K562 (cell line): Measurements from ENCODE around the gene SERPINA10.

Experiments
- CBX1 ChIP-seq: sonication (generic); IDR thresholded peaks from 2 replicates; pipeline ENCODE4 v1.6.1; 2016; ENCODE audit warnings: antibody characterized with exemption, low read depth, mild to moderate bottlenecking
- ETV5 ChIP-seq: sonication (generic); formaldehyde crosslinking; IDR thresholded peaks from 2 replicates; pipeline ENCODE4 v1.4.0; 2020; ENCODE audit warnings: low read depth, mild to moderate bottlenecking, missing genetic modification reagents
- HMGN3 ChIP-seq: IDR thresholded peaks from 2 replicates; pipeline ENCODE4 v1.6.1; 2011; ENCODE audit warnings: borderline replicate concordance, low read depth, mild to moderate bottlenecking, mixed read lengths, low read length; ENCODE audit not compliant: insufficient read length; ENCODE audit errors: extremely low read depth
- IRF2 ChIP-seq: sonication (generic); formaldehyde crosslinking; IDR thresholded peaks from 2 replicates; pipeline ENCODE4 v1.8.1; 2022; ENCODE audit warnings: mild to moderate bottlenecking, missing genetic modification reagents
- PHF8 ChIP-seq: fragments of 200-600 bp; sonication (generic); IDR thresholded peaks from 2 replicates; pipeline ENCODE4 v1.6.1; 2012; ENCODE audit warnings: mixed run types, mild to moderate bottlenecking, inconsistent platforms, low read length, moderate library complexity, borderline replicate concordance
- POLR2A ChIP-seq: fragments of 450-650 bp; conservative IDR thresholded peaks from 2 replicates; pipeline ENCODE4 v1.6.1; 2016
- RAD21 ChIP-seq, 2 experiments: fragments of 250-450 bp in 1 of 2; fragments of 450-650 bp in 1 of 2; sonication (Bioruptor Pico) in 1 of 2; formaldehyde crosslinking in 1 of 2; IDR thresholded peaks in 1 of 2; conservative IDR thresholded peaks in 1 of 2; 2 replicates each; pipeline versions ENCODE4 v1.4.0 to v1.8.0; 2020 to 2022; ENCODE audit warnings: mild to moderate bottlenecking in 2 of 2, moderate library complexity in 1 of 2
- TGIF2 ChIP-seq: sonication (generic); formaldehyde crosslinking; IDR thresholded peaks from 2 replicates; pipeline ENCODE4 v1.8.1; 2022; ENCODE audit warnings: mild to moderate bottlenecking, missing genetic modification reagents, moderate library complexity
- TF ChIP-seq, protein P1 (sequence below), 2 experiments: IDR thresholded peaks; 2 replicates each; pipeline ENCODE4 v1.6.1; 2012; ENCODE audit warnings: improper control_type of control experiment in 2 of 2, low read depth in 2 of 2, low read length in 2 of 2, borderline replicate concordance in 1 of 2
- TF ChIP-seq, protein P2 (sequence below), 3 experiments: IDR thresholded peaks in 2 of 3; conservative IDR thresholded peaks in 1 of 3; 2 replicates each; pipeline ENCODE4 v1.5.1; 2011 to 2012; ENCODE audit warnings: low read length in 3 of 3, mild to moderate bottlenecking in 3 of 3, control low read depth in 2 of 3, improper control_type of control experiment in 1 of 3, inconsistent platforms in 1 of 3, low read depth in 1 of 3, mixed read lengths in 1 of 3, moderate library complexity in 1 of 3; ENCODE audit not compliant: insufficient read depth in 2 of 3
- TF ChIP-seq, protein P3 (sequence below): sonication (generic); formaldehyde crosslinking; IDR thresholded peaks from 2 replicates; pipeline ENCODE4 v1.8.1; 2023; ENCODE audit warnings: mild to moderate bottlenecking, missing genetic modification reagents
- TF ChIP-seq, protein P4 (sequence below): sonication (generic); formaldehyde crosslinking; IDR thresholded peaks from 2 replicates; pipeline ENCODE4 v1.8.0; 2022; ENCODE audit warnings: mild to moderate bottlenecking, missing genetic modification reagents
- TF ChIP-seq, protein P5 (sequence below), 2 experiments: fragments of 450-650 bp; formaldehyde crosslinking in 1 of 2; IDR thresholded peaks; 2 replicates each; pipeline versions ENCODE4 v1.4.0 to v1.6.1; 2014 to 2020; ENCODE audit warnings: mild to moderate bottlenecking in 2 of 2, borderline replicate concordance in 1 of 2, low read depth in 1 of 2

DNA sequence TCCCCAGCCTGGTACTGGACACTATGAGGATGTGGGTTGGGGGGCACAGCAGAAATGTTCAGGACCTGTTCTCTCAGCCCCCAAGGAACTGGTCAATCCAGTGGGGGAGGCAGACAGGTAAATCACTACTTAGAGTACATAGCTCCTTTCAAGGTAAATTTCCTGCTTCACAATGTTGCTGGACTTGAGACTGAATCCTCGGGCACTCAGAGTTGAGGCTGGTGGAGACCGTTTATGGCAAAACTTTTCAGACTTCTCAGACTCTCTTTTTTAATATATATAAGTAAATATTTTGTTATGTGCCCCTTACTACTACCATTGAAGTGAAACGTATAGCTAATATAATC is 483 bp upstream of the SERPINA10 start:
- TF ChIP-seq, protein P1, sequence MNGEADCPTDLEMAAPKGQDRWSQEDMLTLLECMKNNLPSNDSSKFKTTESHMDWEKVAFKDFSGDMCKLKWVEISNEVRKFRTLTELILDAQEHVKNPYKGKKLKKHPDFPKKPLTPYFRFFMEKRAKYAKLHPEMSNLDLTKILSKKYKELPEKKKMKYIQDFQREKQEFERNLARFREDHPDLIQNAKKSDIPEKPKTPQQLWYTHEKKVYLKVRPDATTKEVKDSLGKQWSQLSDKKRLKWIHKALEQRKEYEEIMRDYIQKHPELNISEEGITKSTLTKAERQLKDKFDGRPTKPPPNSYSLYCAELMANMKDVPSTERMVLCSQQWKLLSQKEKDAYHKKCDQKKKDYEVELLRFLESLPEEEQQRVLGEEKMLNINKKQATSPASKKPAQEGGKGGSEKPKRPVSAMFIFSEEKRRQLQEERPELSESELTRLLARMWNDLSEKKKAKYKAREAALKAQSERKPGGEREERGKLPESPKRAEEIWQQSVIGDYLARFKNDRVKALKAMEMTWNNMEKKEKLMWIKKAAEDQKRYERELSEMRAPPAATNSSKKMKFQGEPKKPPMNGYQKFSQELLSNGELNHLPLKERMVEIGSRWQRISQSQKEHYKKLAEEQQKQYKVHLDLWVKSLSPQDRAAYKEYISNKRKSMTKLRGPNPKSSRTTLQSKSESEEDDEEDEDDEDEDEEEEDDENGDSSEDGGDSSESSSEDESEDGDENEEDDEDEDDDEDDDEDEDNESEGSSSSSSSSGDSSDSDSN (IDR thresholded peaks at IDR 0.05; ENCODE audit: borderline replicate concordance in 1 of 2, low read depth in 2 of 2, low read length in 2 of 2) = no peak
- TF ChIP-seq, protein P2, sequence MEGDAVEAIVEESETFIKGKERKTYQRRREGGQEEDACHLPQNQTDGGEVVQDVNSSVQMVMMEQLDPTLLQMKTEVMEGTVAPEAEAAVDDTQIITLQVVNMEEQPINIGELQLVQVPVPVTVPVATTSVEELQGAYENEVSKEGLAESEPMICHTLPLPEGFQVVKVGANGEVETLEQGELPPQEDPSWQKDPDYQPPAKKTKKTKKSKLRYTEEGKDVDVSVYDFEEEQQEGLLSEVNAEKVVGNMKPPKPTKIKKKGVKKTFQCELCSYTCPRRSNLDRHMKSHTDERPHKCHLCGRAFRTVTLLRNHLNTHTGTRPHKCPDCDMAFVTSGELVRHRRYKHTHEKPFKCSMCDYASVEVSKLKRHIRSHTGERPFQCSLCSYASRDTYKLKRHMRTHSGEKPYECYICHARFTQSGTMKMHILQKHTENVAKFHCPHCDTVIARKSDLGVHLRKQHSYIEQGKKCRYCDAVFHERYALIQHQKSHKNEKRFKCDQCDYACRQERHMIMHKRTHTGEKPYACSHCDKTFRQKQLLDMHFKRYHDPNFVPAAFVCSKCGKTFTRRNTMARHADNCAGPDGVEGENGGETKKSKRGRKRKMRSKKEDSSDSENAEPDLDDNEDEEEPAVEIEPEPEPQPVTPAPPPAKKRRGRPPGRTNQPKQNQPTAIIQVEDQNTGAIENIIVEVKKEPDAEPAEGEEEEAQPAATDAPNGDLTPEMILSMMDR (IDR thresholded peaks at IDR 0.05 in 2 of 3, conservative IDR thresholded peaks at IDR 0.05 in 1 of 3; ENCODE audit: insufficient read depth in 2 of 3, low read depth in 1 of 3, low read length in 3 of 3) = no peak
- TF ChIP-seq HMGN3 = no peak
- no peak for TF ChIP-seq ETV5 (CRISPR knock-in tag)
- TF ChIP-seq TGIF2 (CRISPR knock-in tag) = no peak
- TF ChIP-seq, protein P3, sequence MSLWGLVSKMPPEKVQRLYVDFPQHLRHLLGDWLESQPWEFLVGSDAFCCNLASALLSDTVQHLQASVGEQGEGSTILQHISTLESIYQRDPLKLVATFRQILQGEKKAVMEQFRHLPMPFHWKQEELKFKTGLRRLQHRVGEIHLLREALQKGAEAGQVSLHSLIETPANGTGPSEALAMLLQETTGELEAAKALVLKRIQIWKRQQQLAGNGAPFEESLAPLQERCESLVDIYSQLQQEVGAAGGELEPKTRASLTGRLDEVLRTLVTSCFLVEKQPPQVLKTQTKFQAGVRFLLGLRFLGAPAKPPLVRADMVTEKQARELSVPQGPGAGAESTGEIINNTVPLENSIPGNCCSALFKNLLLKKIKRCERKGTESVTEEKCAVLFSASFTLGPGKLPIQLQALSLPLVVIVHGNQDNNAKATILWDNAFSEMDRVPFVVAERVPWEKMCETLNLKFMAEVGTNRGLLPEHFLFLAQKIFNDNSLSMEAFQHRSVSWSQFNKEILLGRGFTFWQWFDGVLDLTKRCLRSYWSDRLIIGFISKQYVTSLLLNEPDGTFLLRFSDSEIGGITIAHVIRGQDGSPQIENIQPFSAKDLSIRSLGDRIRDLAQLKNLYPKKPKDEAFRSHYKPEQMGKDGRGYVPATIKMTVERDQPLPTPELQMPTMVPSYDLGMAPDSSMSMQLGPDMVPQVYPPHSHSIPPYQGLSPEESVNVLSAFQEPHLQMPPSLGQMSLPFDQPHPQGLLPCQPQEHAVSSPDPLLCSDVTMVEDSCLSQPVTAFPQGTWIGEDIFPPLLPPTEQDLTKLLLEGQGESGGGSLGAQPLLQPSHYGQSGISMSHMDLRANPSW (CRISPR knock-in tag) = no peak
- TF ChIP-seq CBX1 = no peak
- no peak for TF ChIP-seq PHF8
- no peak for TF ChIP-seq RAD21 (CRISPR knock-in tag; conservative IDR thresholded peaks at IDR 0.05 in 1 of 2, IDR thresholded peaks at IDR 0.05 in 1 of 2)
- no peak for TF ChIP-seq IRF2 (CRISPR knock-in tag)
- TF ChIP-seq, protein P4, sequence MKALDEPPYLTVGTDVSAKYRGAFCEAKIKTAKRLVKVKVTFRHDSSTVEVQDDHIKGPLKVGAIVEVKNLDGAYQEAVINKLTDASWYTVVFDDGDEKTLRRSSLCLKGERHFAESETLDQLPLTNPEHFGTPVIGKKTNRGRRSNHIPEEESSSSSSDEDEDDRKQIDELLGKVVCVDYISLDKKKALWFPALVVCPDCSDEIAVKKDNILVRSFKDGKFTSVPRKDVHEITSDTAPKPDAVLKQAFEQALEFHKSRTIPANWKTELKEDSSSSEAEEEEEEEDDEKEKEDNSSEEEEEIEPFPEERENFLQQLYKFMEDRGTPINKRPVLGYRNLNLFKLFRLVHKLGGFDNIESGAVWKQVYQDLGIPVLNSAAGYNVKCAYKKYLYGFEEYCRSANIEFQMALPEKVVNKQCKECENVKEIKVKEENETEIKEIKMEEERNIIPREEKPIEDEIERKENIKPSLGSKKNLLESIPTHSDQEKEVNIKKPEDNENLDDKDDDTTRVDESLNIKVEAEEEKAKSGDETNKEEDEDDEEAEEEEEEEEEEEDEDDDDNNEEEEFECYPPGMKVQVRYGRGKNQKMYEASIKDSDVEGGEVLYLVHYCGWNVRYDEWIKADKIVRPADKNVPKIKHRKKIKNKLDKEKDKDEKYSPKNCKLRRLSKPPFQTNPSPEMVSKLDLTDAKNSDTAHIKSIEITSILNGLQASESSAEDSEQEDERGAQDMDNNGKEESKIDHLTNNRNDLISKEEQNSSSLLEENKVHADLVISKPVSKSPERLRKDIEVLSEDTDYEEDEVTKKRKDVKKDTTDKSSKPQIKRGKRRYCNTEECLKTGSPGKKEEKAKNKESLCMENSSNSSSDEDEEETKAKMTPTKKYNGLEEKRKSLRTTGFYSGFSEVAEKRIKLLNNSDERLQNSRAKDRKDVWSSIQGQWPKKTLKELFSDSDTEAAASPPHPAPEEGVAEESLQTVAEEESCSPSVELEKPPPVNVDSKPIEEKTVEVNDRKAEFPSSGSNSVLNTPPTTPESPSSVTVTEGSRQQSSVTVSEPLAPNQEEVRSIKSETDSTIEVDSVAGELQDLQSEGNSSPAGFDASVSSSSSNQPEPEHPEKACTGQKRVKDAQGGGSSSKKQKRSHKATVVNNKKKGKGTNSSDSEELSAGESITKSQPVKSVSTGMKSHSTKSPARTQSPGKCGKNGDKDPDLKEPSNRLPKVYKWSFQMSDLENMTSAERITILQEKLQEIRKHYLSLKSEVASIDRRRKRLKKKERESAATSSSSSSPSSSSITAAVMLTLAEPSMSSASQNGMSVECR (CRISPR knock-in tag) = no peak
- TF ChIP-seq, protein P5, sequence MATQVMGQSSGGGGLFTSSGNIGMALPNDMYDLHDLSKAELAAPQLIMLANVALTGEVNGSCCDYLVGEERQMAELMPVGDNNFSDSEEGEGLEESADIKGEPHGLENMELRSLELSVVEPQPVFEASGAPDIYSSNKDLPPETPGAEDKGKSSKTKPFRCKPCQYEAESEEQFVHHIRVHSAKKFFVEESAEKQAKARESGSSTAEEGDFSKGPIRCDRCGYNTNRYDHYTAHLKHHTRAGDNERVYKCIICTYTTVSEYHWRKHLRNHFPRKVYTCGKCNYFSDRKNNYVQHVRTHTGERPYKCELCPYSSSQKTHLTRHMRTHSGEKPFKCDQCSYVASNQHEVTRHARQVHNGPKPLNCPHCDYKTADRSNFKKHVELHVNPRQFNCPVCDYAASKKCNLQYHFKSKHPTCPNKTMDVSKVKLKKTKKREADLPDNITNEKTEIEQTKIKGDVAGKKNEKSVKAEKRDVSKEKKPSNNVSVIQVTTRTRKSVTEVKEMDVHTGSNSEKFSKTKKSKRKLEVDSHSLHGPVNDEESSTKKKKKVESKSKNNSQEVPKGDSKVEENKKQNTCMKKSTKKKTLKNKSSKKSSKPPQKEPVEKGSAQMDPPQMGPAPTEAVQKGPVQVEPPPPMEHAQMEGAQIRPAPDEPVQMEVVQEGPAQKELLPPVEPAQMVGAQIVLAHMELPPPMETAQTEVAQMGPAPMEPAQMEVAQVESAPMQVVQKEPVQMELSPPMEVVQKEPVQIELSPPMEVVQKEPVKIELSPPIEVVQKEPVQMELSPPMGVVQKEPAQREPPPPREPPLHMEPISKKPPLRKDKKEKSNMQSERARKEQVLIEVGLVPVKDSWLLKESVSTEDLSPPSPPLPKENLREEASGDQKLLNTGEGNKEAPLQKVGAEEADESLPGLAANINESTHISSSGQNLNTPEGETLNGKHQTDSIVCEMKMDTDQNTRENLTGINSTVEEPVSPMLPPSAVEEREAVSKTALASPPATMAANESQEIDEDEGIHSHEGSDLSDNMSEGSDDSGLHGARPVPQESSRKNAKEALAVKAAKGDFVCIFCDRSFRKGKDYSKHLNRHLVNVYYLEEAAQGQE (IDR thresholded peaks at IDR 0.05; ENCODE audit: borderline replicate concordance) = no peak
- TF ChIP-seq, protein P5 (CRISPR knock-in tag; IDR thresholded peaks at IDR 0.05; ENCODE audit: low read depth) = no peak
- TF ChIP-seq POLR2A = no peak
